GM23338 (cell line): Measurements from ENCODE around the gene VWA5A. TPM values are rescaled to one million over a fixed set of nuclear protein-coding genes. Genes with fewer than 3 reads are reported as not detected.

Experiments used
- ATAC-seq: fragments of 200-7000 bp; cut with Tn5 transposase; 3 replicates; pipeline ENCODE4 v1.9.1; 2020
- DNase-seq: peaks from one replicate; pipeline ENCODE4 v3.0.0-alpha.2; 2015; ENCODE audit warnings: low spot score
- H2AFZ ChIP-seq: fragments of 200-600 bp; sonication (generic); 2 replicates; pipeline ENCODE4 v1.8.0; 2016; ENCODE audit warnings: antibody characterized with exemption, mild to moderate bottlenecking, moderate library complexity
- H3F3A ChIP-seq: fragments of 200-600 bp; sonication (generic); replicated peaks from 2 replicates; pipeline ENCODE4 v1.8.0; 2017; ENCODE audit warnings: antibody characterized with exemption, mixed run types, low read depth
- H3K27ac ChIP-seq: fragments of 200-600 bp; sonication (generic); 2 replicates; pipeline ENCODE4 v1.6.1; 2016; ENCODE audit warnings: low read depth
- H3K27me3 ChIP-seq: fragments of 200-600 bp; sonication (generic); 2 replicates; pipeline ENCODE4 v1.8.0; 2016; ENCODE audit warnings: mild to moderate bottlenecking, mixed run types, moderate library complexity; ENCODE audit not compliant: insufficient read depth
- H3K36me3 ChIP-seq: fragments of 200-600 bp; sonication (generic); 2 replicates; pipeline ENCODE4 v1.8.0; 2016; ENCODE audit warnings: mild to moderate bottlenecking; ENCODE audit not compliant: insufficient read depth
- H3K4me1 ChIP-seq: fragments of 200-600 bp; sonication (generic); 2 replicates; pipeline ENCODE4 v1.8.0; 2016; ENCODE audit warnings: mild to moderate bottlenecking, moderate library complexity; ENCODE audit not compliant: insufficient read depth
- H3K4me2 ChIP-seq: fragments of 200-600 bp; sonication (generic); 2 replicates; pipeline ENCODE4 v1.7.1; 2017; ENCODE audit warnings: mixed run types
- H3K4me3 ChIP-seq: fragments of 200-600 bp; sonication (generic); 2 replicates; pipeline ENCODE4 v1.6.1; 2016; ENCODE audit warnings: mixed run types
- H3K79me2 ChIP-seq: fragments of 200-600 bp; sonication (generic); replicated peaks from 2 replicates; pipeline ENCODE4 v1.8.0; 2017; ENCODE audit warnings: mild to moderate bottlenecking; ENCODE audit not compliant: insufficient read depth
- H3K9me2 ChIP-seq: fragments of 200-600 bp; sonication (generic); 2 replicates; pipeline ENCODE4 v1.8.0; 2017; ENCODE audit not compliant: insufficient read depth
- H4K20me1 ChIP-seq: fragments of 200-600 bp; sonication (generic); replicated peaks from 2 replicates; pipeline ENCODE4 v1.8.0; 2017; ENCODE audit warnings: mild to moderate bottlenecking; ENCODE audit not compliant: insufficient read depth
- H3K27ac Mint-ChIP-seq: 2 replicates; pipeline ENCODE4 v1.8.0; 2020; ENCODE audit warnings: inconsistent platforms, mild to moderate bottlenecking, moderate library complexity, mixed read lengths
- H3K27me3 Mint-ChIP-seq: 3 replicates; pipeline ENCODE4 v1.8.0; 2022; ENCODE audit warnings: low read depth, mild to moderate bottlenecking, moderate library complexity, mixed read lengths, inconsistent platforms; ENCODE audit not compliant: insufficient read depth, poor library complexity
- H3K36me3 Mint-ChIP-seq: 3 replicates; pipeline ENCODE4 v1.8.0; 2021; ENCODE audit warnings: low read depth, mild to moderate bottlenecking, inconsistent platforms, moderate library complexity, mixed read lengths
- H3K4me1 Mint-ChIP-seq: 3 replicates; pipeline ENCODE4 v1.8.0; 2020; ENCODE audit warnings: mild to moderate bottlenecking, inconsistent platforms, mixed read lengths
- H3K4me3 Mint-ChIP-seq: 3 replicates; pipeline ENCODE4 v1.8.0; 2021; ENCODE audit warnings: moderate library complexity, mild to moderate bottlenecking, inconsistent platforms, mixed read lengths
- H3K9me3 Mint-ChIP-seq: 3 replicates; pipeline ENCODE4 v1.8.0; 2020; ENCODE audit warnings: moderate library complexity, mild to moderate bottlenecking, inconsistent platforms, mixed read lengths
- ETS1 ChIP-seq: IDR thresholded peaks from 2 replicates; pipeline ENCODE4 v1.6.1; 2016; ENCODE audit warnings: antibody characterized with exemption
- EZH2phosphoT487 ChIP-seq: fragments of 200-600 bp; sonication (generic); IDR thresholded peaks from one replicate; pipeline ENCODE4 v1.8.1; 2018; ENCODE audit warnings: antibody characterized with exemption; ENCODE audit not compliant: unreplicated experiment
- NANOG ChIP-seq: IDR thresholded peaks from 2 replicates; pipeline ENCODE4 v1.6.1; 2016; ENCODE audit warnings: antibody characterized with exemption, borderline replicate concordance
- POLR2AphosphoS5 ChIP-seq: IDR thresholded peaks from 2 replicates; pipeline ENCODE4 v1.6.1; 2016; ENCODE audit warnings: antibody characterized with exemption, low read depth
- STAT1 ChIP-seq: IDR thresholded peaks from one replicate; pipeline ENCODE4 v1.6.1; 2016; ENCODE audit warnings: antibody characterized with exemption; ENCODE audit not compliant: unreplicated experiment
- ZNF114 ChIP-seq: fragments of 250-450 bp; sonication (Bioruptor Pico); IDR thresholded peaks from 2 replicates; pipeline ENCODE4 v1.5.0; 2020; ENCODE audit warnings: mild to moderate bottlenecking, moderate library complexity
- ZNF331 ChIP-seq: fragments of 250-450 bp; sonication (Bioruptor Pico); IDR thresholded peaks from 2 replicates; pipeline ENCODE4 v1.5.0; 2020; ENCODE audit warnings: low read depth, mild to moderate bottlenecking, moderate library complexity
- ZNF462 ChIP-seq: fragments of 250-450 bp; sonication (Bioruptor Pico); IDR thresholded peaks from 2 replicates; pipeline ENCODE4 v1.5.0; 2020; ENCODE audit warnings: mild to moderate bottlenecking, moderate library complexity
- polyA plus RNA-seq: library from polyadenylated mRNA; unstranded; fragments of >200 nt; fragmentation: Nextera tagmentation; extraction: Ambion mirVana; gene quantifications from 2 replicates; pipeline ENCODE4 v1.2.1, GENCODE V29; 2016
- total RNA-seq: library from RNA; depleted of rRNA; stranded (reverse); fragments of >200 nt; shearing (Covaris generic); gene quantifications from 2 replicates; pipeline ENCODE4 v1.2.3, GENCODE V29; 2014

Gene VWA5A
- total and polyA plus RNA-seq, 2 experiments from 2014 or later: 10.0 to 13.5 TPM

- TF ChIP-seq ZNF331 (CRISPR knock-in tag): no peak
- no peak for TF ChIP-seq STAT1
- TF ChIP-seq ETS1: no peak
- no peak for TF ChIP-seq EZH2phosphoT487
- TF ChIP-seq POLR2AphosphoS5: no peak
Measured at GRCh38 chr11:124172599-124172998, 57.3 kb downstream of the VWA5A start (continued).

GRCh38 chr11:124174001-124174583, 58.8 kb downstream of the VWA5A start:
- no peaks in the 10 kb centered on the region for H3K9me2 ChIP-seq
- no peak for TF ChIP-seq ZNF462
- TF ChIP-seq ZNF114 (CRISPR knock-in tag): no peak
- TF ChIP-seq STAT1: no peak
- TF ChIP-seq NANOG: no peak
- TF ChIP-seq POLR2AphosphoS5: no peak
- no peak for TF ChIP-seq EZH2phosphoT487
- H3K4me3 ChIP-seq: no peak overlapping the region
- no peaks in the 10 kb centered on the region; the same call in 1 of the 2 replicates for H4K20me1 ChIP-seq
- Mint-ChIP-seq H3K9me3 (peaks cover 6% of the 10 kb centered on the region), H3K4me3 (no peak overlapping the region), H3K4me1 (peaks cover 8% of the 10 kb centered on the region; the same call in 2 of the 3 replicates), H3K27ac (no peak overlapping the region; the same call in 1 of the 2 replicates), H3K27me3 (peaks cover 29% of the 10 kb centered on the region), H3K36me3 (peaks cover 6% of the 10 kb centered on the region; the same call in 1 of the 3 replicates)
- no peak overlapping the region for H3K27ac ChIP-seq
- H3F3A ChIP-seq: no peaks in the 10 kb centered on the region
- H3K36me3 ChIP-seq: no peaks in the 10 kb centered on the region
- H2AFZ ChIP-seq: no peak overlapping the region
- DNase-seq (peak; percentile 91), ATAC-seq (peak; percentile 89)
- no peak overlapping the region for H3K4me2 ChIP-seq
- H3K27me3 ChIP-seq: peaks cover 70% of the 10 kb centered on the region
- no peaks in the 10 kb centered on the region for H3K79me2 ChIP-seq
- no peaks in the 10 kb centered on the region; the same call in 1 of the 2 replicates for H3K4me1 ChIP-seq
